NOMO-1 treated with DMSO at 0.1 percent for 48 hours (cell line): ENCODE data around the gene AQP12A.

Experiments used
- DNase-seq: peaks from one replicate; lab custom pipeline; 2025; ENCODE audit not compliant: unreplicated experiment; lab: John Stamatoyannopoulos, UW

Gene AQP12A

DNA sequence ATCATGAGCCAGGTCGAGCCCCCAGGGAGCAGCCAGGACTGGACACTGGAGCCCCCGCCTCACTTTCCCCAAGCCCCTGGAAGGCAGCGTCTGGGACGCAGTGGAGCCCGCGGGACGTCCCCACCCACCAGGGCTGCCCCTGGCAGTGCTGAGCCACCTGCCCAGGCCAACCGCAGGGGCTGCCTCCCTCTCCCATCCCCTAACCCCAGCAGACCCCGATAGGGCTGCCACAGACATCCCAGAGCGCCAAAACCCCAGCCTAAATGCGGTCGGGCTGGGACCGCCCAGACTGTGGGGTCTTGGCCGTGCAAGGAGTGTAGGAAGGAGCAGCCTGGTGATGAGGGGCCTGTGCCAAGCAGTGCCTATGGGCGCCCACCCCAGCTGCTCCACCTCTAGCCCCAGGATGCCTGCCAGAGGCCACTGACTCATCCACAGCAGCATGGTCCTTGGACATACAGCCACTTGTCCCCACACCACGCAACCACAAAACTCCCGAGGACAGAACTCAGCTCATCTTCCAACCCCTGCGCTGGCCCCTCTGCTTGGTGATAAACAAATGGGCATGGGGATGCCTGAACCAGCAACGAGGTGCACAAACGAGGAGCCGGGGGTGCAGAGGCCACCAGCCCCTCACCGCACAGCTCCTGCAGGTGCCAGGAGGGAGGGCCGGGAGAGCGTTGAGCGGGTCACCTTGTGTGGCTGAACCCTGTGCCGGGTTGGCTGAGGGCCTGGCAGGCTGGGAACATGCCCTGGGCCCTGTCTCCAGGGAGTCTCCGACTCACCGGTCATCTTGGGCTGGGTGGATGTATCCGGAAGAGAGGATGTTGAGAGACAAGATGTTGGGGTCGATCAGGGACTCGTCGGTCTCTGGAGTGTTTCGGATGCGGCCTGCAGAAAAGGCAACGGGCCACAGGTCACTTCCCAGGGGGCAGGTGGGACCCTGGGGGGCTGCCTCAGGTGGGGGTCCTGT is 44.9 kb downstream of the AQP12A start:
- no peak for DNase-seq

DNA sequence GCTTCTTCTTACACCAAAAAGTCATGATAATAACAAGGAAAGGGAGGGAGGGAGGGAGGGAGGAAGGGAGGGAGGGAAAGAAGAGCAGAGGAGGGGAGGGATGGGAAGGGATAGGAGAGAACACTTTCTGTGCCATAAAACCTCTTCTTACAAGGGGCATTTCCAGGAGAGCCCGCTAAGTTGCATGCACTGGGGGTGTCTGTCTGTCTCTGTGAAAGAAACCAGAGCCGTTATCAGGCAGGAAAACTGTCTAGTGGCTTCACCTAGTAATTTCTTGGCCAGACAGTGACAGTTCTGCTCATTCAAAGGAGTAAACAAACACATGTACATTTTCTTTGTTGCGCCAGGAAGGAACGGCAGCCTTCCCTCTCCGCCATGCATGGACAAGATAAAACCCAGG is 45.8 kb downstream of the AQP12A start:
- no peak for DNase-seq

DNA sequence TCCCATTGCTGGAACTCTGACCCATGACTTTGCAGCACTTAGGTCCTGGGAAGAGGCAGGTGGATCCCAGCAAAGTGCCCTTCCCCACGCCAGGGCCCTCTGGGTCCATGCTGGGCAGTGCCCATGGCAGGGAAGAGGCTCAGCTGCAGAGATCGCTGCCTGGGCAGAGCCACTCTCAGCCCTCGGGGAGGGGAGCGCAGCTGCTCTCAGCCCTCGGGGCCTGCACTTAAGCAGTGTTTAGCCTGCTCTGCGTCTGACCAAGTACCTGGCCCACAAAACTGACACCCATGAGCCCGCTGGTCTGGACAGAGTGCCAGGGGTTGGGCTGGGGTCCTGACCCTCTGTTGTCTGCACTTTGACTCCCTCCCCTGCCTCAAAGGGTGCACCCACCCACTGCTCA is 46.3 kb downstream of the AQP12A start:
- DNase-seq, result no peak

DNA sequence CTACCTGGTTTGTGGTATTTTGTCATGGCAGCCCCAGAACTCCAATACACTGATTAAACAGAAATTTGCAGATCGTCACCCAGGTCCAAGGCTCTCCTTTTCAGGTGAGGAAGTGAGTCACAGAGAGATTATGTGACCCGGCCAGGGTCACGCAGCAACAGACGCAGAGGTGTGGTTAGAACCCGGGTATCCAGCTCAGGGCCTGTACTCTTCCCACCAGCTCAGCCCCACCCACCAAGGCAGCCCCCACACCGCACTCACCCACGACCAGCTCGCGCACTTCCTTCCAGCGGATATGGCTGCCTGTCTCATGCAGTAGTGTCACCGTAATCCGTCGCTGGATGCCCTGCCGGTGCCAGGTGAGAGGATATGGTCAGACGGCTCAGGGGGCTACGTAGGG is 48.1 kb downstream of the AQP12A start:
- no peak for DNase-seq

DNA sequence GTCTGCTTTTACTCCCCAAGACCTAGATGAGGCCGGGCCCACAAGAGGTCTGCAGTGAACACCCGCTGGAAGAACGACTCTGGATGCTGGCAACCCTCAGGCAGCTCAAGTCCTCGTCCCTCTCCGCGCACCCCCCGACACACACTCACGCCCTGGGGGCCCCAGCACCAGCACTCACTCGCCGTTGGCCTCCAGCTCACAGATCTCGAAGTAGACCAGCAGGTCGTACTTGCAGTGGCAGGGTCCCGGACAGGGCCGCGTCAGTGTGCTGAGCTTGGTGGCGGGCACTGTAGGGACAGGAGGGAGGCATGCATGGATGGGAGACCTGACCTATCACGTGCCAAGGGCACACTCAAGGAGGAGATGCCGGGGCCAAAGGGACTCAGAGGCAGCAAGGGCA is 49.4 kb downstream of the AQP12A start:
- DNase-seq, result no peak

DNA sequence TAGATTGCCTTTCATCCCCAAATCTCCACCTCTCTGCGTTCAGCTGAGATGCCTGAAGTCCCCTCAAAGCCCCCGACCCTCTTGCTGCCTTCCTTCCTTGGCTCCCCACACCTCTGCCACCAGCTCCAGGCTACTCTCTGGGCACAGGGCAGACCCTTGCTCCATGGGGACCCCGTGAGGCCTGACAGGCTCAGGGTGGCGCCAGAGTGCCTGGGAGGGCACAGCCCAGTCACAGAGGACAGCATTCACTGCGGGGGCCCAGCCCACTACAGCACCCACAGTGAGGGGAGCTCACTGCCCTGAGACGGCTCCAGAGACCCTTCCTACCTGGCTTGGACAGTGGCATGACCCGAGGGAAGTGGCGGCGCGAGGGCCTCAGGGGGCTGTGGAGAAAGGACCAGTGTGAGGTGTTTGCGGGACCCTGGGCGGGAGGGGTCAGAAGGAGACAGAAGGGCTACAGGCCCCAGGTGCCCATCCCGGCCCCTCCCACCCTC is 51.0 kb downstream of the AQP12A start:
- DNase-seq, result no peak

DNA sequence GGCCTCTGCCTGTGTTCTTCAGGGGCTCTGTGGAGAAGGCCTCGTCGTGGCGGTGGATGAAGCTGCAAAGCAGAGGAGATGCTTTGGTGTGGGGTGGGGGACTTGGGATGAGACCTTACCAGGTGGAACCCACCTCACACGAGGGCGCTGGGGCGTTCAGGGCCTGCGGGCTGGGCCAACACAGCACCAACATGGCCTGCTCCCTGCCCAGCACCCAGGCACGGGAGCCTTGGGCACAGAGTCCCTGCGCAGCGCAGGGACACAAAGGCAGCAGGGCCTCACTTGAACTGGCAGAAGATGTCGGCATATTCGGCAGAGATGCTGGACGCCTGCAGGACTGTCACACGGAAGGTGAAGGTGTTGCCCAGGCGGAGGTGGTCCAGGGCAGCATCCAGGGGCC is 53.8 kb downstream of the AQP12A start:
- no peak for DNase-seq

DNA sequence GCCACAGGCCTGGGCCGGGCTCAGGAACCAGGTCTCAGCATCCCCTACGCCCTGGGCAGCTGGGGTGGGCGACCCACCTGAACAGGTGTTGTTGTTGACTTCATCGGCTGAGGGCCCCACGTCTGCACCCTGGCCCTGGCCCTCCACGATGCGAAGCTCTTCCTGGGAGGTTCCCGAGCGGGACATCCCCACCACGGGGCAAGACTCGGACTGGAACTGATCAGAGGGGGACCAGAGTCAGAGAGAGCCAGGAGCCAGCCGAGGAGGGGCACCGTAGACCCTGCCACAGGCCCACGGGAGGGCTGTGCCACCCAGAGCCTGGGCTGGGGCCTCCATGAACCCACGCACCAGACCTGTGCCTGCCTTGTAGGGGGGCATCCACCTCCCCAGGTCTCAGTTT is 54.3 kb downstream of the AQP12A start:
- no peak for DNase-seq

DNA sequence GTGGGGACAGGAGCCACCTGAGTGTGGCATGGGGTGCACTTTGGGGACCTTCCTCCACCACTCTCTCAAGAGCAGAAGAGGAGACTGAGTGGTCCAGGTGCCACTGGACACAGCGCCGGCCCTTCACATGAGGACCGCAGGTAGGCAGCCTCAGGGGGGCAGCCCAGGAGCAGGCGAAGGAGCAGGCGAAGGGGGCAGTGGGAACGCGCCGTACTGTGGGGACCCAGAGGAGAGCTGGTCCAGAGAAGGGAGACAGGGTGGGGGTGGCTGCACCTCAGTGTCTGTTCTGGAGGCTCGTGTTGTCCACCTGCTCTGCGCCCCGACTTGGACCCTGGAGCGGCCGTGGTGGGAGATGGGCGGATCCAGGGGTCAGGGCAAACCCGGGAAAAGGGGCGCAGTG is 55.0 kb downstream of the AQP12A start:
- no peak for DNase-seq

DNA sequence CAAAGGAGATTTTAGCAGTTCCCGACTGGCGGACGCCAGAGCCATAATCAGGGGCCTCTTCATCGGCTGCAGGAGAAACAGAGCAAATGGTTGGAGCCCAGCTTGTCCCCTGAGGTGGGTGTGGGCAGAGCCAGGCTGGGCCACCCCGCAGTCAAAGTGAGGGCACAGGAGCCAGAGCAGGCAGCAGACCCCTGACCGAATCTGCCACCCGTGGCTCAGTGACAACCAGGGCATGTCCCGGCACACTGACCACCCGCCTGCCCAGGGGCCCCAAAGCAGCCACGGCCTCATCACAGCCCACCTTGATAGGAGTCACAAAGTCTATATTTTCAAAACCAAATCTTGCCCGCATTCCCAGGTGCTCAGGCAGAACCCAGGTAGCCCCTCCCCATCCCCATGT is 55.6 kb downstream of the AQP12A start:
- no peak for DNase-seq
